ENCODE measurements around the gene ZNF585A. TPM values are rescaled to one million over a fixed set of nuclear protein-coding genes. Genes with fewer than 3 reads are reported as not detected.

The ZNF585A gene
- total RNA-seq, 4 donors from 2014 or later = 18.6 to 49.4 (median 25.1) TPM

- Histone ChIP-seq H3K4me3 (no peak overlapping the region), H3K4me1 (no peaks in the 10 kb centered on the region), H3K9me3 (peaks cover 0 to 46% of the 10 kb centered on the region in 2 donors), H3K36me3 (no peaks in the 10 kb centered on the region), H3K27ac (no peak overlapping the region), H3K27me3 (no peaks in the 10 kb centered on the region)
- intact Hi-C loops (cut with DNase I; ENCODE audit: low total_unique reads) = no loop called here
- no peak for TF ChIP-seq POLR2A (IDR thresholded peaks at IDR 0.05)
- TF ChIP-seq, protein P1, sequence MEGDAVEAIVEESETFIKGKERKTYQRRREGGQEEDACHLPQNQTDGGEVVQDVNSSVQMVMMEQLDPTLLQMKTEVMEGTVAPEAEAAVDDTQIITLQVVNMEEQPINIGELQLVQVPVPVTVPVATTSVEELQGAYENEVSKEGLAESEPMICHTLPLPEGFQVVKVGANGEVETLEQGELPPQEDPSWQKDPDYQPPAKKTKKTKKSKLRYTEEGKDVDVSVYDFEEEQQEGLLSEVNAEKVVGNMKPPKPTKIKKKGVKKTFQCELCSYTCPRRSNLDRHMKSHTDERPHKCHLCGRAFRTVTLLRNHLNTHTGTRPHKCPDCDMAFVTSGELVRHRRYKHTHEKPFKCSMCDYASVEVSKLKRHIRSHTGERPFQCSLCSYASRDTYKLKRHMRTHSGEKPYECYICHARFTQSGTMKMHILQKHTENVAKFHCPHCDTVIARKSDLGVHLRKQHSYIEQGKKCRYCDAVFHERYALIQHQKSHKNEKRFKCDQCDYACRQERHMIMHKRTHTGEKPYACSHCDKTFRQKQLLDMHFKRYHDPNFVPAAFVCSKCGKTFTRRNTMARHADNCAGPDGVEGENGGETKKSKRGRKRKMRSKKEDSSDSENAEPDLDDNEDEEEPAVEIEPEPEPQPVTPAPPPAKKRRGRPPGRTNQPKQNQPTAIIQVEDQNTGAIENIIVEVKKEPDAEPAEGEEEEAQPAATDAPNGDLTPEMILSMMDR (IDR thresholded peaks at IDR 0.05) = no peak
- DNase-seq = no peak
Measured at GRCh38 chr19:37165635-37166034, 6.9 kb downstream of the ZNF585A start.

- no peaks in the 10 kb centered on the region for H3K36me3 ChIP-seq
- no peaks in the 10 kb centered on the region for H3K4me1 ChIP-seq
- intact Hi-C loops (cut with DNase I; ENCODE audit: low total_unique reads) = no loop called here
- H3K27ac ChIP-seq = no peak overlapping the region
- peaks cover 0 to 87% of the 10 kb centered on the region in 2 donors for H3K9me3 ChIP-seq
- no peak overlapping the region for H3K4me3 ChIP-seq
- no peak for DNase-seq
- TF ChIP-seq, protein P1 (IDR thresholded peaks at IDR 0.05) = no peak
- TF ChIP-seq POLR2A (IDR thresholded peaks at IDR 0.05) = no peak
- H3K27me3 ChIP-seq = no peaks in the 10 kb centered on the region
Measured at GRCh38 chr19:37160153-37160552, 12.3 kb downstream of the ZNF585A start.

DNA sequence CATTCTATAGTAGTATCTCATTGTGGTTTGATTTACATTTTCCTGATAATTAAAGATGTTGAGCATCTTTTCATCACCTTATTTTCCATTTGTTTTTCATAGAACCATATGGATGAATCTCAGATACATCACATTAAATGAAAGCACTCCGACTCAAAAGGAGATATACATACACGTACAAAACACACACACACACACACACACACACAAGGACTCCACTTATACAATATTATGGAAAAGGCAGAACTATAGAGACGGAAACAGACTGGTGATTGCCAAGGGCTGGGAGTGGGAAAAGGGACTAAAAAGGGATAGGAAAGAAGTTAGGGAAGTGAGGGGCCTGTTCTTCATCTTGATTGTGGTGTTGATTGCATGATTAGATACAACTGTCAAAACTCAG is 24.3 kb downstream of the ZNF585A start:
- H3K4me3 ChIP-seq = no peak overlapping the region
- peaks cover 0 to 68% of the 10 kb centered on the region in 2 donors for H3K9me3 ChIP-seq
- H3K36me3 ChIP-seq = no peaks in the 10 kb centered on the region
- intact Hi-C loops (cut with DNase I; ENCODE audit: low total_unique reads) = no loop called here
- no peak for TF ChIP-seq POLR2A (IDR thresholded peaks at IDR 0.05)
- TF ChIP-seq, protein P1 (IDR thresholded peaks at IDR 0.05) = no peak
- no peak for DNase-seq
- H3K27me3 ChIP-seq = no peaks in the 10 kb centered on the region
- no peaks in the 10 kb centered on the region for H3K4me1 ChIP-seq
- H3K27ac ChIP-seq = no peak overlapping the region

DNA sequence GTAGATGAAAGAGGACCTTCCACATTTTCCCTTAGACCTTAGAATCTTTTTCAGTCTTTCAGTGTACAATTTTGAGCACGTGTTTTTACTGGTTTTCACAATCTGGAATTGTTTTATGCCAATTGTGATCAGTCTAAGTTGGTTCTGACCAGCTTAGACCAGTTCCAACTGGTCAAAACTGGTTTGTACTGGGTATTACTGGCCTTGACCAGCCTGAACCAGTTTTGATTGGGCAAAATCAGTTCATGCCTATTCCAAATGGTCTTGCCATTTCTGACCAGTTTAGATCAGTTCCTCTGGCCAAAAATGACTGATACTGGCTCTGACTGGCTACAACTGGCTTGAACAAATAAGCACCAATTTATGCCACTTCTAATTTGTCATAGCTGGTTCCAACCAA is 36.4 kb downstream of the ZNF585A start:
- no peak overlapping the region for H3K4me3 ChIP-seq
- TF ChIP-seq POLR2A (IDR thresholded peaks at IDR 0.05) = no peak
- TF ChIP-seq, protein P1 (IDR thresholded peaks at IDR 0.05) = no peak
- DNase-seq = no peak
- no peaks in the 10 kb centered on the region for H3K4me1 ChIP-seq
- no peaks in the 10 kb centered on the region for H3K36me3 ChIP-seq
- H3K9me3 ChIP-seq = peaks cover 0 to 80% of the 10 kb centered on the region in 2 donors
- no peaks in the 10 kb centered on the region for H3K27me3 ChIP-seq
- intact Hi-C loops (cut with DNase I; ENCODE audit: low total_unique reads) = no loop called here
- no peak overlapping the region for H3K27ac ChIP-seq

DNA sequence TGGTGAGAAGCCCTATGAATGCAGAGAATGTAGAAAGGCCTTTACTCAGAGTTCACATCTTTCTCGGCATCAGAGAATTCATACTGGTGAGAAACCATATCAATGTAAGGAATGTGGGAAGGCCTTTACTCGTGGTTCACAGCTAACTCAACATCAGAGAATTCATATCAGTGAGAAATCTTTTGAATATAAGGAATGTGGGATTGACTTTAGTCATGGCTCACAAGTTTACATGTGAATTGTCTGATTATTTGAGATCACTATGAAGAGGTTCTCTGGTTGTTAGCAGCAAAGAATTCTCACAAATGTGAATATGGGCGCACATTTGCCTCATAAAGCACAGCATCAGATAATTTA is 43.7 kb downstream of the ZNF585A start:
- no peak overlapping the region for H3K27ac ChIP-seq
- peaks cover 0 to 9% of the 10 kb centered on the region in 2 donors for H3K36me3 ChIP-seq
- no peak for DNase-seq
- intact Hi-C loops (cut with DNase I; ENCODE audit: low total_unique reads) = no loop called here
- peaks cover 8 to 99% of the 10 kb centered on the region in 2 donors for H3K9me3 ChIP-seq
- no peaks in the 10 kb centered on the region for H3K4me1 ChIP-seq
- no peak for TF ChIP-seq POLR2A (IDR thresholded peaks at IDR 0.05)
- TF ChIP-seq, protein P1 (IDR thresholded peaks at IDR 0.05) = no peak
- H3K27me3 ChIP-seq = no peaks in the 10 kb centered on the region
- no peak overlapping the region for H3K4me3 ChIP-seq
